Fibroblast of skin of scalp (primary cell): ENCODE results near the gene CELSR3.
A peak's percentile ranks its signal among the peaks of the same experiment; 100 is the strongest.

Experiments
- DNase-seq: peaks from one replicate; pipeline ENCODE4 v3.0.0-alpha.2; 2013

The CELSR3 gene

DNA sequence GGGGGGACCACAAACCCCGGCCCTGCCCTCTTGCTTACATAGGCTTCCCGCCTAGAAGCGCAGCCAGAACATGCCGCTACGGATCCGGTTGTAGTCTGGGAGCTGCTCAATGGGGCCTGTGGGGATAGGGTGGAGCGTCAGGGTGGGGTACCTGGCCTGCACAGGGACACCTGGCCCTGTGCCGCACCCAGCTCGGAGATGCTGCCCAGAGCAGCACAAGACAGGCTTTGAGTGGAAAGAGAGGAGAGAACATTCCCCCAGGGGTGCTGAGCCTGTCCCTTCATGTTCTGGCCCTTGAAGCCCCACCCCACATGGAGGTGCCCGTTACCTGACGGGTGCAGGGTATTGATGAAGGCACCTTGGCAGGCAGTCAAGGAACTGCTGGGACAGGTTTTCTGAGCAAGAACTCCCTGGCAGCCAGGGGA is 63.6 kb downstream of the CELSR3 start:
- no peak for DNase-seq

DNA sequence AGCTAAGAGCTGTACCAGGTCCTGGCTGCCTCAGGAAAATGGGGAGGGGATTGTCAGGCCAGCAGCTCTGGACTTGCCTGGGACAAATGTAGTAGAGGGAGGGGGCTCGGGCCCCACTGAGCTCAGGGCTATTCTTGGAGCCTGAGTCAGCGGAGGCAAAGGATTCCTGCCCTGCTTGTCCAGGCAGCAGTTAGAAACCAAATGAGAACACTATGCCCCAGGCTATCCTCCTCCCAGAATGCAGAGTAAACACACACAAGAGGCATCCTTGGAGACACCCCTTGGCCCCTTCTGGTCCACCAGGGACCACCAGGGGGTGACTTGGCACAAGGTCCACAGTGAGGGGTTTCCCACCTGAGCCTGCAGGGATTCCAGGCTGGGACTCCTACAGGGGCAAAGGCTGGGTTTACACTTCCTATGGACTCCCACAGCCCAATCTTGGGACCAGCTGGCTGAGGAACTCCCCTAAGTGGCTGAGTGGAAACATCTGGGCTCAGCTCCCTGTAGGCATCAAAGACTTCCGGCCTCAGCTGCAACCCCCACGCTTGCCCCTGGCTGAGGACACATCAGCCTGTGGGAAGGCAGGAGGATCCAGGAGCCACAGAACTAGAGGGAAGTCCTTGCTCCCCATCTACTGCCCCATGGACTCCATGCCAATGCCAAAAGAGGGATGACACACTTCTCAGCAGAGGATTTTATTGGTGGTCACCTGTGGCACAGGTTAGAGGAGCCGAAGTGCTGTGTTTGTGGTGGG is 64.2 kb downstream of the CELSR3 start:
- peak; percentile 95 for DNase-seq

DNA sequence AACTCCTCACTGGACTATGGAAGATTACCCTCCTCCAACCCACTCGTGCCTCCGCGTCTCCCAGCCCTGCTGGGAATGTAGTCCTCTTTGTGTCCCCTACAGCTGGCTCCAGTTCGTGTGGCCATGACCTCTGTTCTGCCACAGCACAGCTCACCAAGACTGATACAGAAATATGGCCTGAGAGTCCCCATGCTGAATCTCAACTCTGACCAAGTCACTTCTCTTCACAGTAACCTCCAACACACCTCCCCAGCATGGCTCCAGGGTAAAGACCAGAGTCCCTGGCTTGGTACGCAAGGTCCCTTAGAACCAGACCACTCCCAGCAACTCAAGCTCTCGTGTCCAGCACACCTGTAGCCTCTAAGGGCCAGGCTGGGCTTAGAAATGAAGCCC is 65.3 kb downstream of the CELSR3 start:
- DNase-seq, result no peak

DNA sequence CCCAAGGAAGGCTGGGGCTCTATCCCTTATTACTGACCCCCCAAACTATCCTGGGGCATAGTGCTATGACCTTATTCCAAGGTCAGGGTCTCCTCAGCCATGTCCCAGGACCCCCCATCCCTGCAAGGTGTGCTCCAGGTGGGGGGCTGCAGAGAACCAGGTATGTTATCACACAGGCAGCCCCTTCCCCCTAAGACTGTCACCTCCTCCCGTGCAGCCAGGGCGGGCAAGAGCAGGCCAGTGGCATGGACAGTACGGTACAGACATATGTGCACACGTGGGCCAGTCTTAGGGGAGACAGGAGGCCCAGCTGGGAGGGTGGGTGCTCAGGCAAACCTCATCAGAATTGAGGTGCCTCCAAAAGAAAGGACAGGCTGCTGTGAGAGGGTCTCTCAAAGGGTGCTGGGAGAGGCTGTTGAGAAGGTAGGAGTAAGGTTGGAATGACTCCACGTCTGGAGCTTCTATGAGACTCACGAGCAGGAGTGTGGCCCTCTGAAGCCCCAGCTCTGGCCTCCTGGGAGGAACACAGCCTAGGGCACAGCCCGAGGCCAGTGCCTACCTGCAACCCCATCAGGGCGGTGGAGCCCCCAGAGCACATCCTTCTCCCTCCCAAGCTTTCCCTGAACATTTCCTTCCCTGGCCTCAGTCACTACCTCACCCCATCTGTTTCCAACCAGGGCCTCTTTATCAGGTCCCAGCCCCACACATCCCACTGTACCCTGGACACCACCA is 65.8 kb downstream of the CELSR3 start:
- no peak for DNase-seq

DNA sequence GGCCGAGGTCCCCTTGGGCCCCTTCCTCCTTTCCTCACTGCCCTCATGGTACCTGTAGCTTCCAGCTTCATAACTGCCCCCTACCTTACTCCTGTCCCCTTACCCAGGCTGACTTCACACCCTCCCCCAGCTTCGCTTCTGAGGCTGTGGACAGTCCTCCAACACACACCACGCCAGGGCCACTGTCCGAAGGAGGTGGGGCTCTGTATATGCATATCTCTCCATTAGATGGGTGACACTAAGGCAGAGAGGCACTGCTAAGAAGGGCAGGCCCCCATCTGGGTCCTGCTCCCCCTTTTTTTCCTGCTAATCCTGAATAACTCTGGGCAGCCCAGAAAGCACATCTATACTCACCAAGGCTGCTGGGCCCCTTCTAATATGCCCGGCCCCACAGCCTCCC is 66.5 kb downstream of the CELSR3 start:
- no peak for DNase-seq

DNA sequence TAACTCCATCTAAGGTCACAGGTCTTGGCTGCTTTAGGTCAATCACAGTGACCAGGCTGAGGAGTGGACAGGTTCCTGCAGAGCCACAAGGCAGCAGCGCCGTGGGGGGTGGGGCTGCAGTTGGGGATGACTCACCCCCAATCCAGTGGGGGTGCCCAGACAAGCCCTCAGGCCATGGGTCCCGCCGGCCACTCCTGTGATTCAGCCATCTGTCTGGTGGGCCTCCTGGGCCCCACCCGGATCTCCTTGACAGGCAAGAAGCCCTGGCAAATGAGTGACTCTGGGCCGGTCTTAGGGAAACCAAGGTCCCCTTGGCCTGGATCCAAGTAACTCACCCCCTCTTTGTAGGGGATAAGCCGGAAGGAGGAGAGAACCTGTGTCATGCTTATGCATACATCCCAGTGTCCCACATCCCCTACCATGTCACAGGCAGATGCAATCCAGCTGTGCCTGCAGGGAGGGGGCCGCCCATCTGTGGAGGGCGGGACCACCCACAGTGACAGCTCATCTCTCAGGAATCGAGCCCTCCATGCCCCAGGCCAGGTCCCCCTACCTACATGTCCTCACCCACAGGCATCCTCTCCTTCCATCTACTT is 67.1 kb downstream of the CELSR3 start:
- DNase-seq, result peak; percentile 94

DNA sequence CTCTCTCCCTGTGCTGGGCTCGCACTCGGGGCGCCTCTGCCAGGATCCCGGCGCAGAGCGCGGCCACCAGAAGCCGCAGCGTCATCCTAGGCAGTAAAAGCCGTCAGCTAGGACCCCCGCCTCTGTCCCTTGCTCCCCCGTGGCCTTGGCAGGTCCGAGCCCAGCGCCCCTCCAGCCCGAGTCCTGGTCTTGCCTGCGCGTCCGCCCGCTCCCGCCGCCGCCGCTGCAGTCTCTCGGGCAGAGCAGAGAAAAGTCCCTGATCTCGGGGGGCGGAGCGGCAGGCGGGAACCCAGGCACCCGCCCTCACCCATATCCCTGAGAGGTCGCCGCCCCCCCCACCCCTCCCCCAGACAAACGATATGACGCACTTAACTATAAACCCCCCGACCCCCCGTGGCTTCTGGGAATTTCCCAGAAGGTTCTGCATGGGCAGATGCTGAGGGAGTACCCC is 67.6 kb downstream of the CELSR3 start, which contains the start of gene COL7A1:
Gene COL7A1 (minus strand): TSS at position 255 of the 451 bp plus-strand sequence. CDS start 170 bp downstream, at position 85.
- DNase-seq, result no peak

DNA sequence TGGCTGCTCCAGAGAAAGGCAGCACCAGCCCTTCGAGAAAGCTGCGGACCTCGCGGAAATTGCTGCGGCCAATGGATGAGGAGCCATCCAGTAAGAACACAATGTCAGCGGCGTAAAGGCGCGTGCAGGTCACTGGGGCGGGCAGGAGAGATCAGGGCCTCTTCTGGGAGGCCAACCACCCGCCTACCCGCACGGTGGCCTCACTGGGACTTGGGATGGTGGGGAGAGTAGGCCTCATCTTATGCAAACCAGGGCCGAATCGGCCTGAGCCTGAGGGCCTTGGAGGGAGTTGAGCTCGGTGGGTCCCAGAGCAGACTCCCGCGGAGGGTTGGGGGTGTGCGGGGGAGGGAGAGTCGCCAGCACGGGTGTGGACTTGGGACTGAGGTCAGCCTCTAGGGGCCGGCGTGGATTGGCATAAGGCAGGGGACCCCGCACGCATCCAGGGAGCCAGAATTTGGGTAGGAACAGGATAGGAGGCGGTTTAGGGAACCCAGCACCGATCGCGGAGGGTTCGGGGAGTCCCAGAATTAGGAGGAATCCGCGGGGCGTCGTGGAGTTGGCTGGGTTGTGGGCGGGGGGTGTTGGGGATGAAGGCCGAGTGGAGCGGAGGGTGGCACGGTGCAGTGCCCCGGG is 68.2 kb downstream of the CELSR3 start:
- peak; percentile 23 for DNase-seq

DNA sequence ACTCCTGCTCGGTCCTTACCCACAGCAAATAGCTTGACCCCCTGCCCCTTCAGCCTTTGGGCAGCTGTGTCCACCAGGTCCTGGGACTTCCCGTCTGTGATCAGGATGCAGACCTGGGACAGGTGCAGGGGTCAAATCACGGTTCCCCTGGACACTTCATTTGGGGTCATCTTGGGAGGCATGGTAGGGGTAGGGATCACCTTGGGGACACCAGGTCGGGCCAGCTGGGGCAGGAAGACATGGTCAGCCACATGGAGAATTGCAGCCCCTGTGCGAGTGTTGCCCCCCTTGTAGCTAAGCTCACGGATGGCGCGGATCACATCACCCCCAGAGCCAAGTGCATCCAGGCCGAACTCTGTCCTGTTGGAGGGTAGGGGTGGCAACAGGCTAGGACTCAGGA is 69.3 kb downstream of the CELSR3 start:
- no peak for DNase-seq

DNA sequence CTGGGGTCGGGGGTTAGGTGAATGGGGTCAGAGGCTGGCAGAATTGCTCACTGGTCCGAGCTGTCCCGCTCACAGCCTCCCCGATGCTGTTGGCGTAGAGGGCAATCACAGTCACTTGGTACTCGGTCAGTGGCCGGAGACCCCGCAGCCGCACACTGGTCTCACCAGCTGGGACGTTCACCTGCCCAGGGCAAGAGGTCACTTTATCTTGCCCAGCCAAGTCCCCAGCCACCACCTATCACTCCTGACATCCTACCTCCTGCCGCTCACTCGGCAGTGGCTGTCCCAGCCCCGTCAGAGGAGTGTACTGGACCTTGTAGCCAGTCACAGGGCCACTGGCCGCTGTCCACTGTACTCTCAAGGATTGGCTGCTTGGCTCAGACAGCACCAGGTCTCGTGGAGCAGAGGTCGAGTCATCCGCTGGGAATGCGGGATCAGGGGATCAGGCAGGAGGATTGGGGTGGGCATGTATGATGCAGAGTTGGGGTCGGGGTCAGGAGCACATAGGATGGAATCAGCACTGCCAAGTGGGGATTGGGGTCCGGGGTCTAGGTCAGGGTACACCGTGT is 70.1 kb downstream of the CELSR3 start:
- DNase-seq, result no peak

DNA sequence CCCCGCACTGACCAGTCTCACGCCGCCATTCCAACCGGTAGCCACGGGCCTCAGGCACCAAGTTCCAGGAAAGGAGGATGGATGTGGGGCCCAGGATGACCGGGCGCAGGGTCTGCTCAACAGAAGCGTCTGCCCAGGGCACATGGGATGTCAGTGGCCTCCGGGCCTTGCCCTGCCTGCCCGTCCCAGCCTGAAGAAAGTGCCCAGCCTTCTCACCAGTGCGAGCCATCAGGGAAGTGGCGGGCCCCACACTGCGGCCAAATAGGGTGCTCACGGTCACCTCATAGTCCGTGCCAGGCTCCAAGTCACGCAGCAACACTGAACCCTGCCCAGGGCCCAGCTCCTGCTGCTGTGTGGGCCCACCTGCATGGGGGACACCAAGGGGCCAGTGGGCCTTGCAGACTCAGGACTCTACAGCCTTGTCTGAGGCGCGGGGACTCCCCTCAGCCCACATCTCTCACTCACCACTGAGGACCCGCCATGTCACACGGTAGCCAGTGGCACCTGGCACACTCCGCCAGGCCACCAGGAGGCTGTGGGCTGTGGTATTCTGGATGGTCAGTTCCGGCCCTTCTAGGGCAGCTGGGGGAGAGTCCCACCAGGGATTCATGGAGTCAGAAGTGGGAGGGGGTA is 70.7 kb downstream of the CELSR3 start:
- DNase-seq, result no peak

DNA sequence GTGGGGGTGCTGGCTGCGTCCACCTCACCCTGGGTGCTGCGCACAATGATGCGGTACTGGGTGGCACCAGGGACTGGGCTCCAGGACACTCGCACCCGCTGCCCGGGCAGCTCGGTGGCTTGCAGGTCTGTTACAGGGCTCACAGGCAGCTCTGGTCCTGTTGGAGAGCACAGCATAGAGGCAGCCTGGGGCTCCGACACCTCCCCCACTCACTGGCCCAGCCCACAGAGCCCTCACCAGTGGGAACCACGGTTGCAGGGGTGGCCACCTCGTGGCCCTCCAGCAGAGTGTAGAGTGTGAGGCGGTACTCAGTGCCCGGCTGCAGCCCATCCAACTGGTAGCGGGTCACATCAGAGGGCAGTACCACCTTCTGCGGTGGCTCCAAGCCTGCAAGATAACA is 71.2 kb downstream of the CELSR3 start:
- no peak for DNase-seq

DNA sequence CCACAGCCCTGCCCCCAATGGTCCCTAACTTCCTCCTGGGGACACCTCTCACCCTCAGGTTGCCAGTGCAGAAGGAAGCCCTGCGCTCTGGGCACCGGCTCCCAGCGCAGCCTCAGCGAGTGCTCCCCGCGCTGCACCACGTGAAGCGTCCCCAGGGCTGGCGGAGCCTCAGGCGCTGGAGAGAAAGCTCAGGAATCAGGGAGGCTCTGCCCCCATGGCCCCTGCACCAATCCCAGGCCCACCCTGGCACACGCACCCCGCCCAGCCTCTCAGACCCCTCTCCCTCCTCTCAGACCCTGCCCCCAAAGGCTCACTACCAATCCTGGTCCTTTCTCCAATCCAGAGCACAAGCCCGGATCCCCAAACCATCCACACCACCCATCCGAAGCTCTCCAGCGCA is 74.5 kb downstream of the CELSR3 start:
- no peak for DNase-seq

DNA sequence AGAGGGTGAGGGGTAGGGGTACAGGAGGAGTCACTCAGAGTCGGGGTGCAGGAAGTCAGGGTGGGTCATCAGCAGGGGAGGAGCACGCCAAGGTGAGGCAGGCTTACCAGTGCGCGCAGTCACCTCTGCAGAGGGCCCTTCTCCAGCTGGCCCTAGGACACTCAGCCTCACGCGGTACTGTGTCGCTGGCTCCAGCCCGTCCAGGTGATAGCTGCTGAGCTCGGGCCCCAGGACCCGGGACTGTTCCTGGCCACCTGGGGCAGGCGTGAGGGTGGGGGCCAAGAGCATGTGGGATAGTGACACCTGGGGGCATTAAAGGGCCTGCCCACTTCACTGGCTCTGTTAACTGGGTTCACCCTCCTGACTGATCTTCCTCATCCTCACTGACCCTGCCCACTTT is 75.0 kb downstream of the CELSR3 start:
- DNase-seq, result no peak
